Smooth muscle cell of trachea (primary cell): ENCODE measurements around the gene DDX54. TPM values are rescaled to one million over a fixed set of nuclear protein-coding genes. Genes with fewer than 3 reads are reported as not detected.

Source experiments
- total RNA-seq: library from RNA; depleted of rRNA; stranded (reverse); fragments of >200 nt; gene quantifications from 2 replicates; pipeline ENCODE4 v1.2.1, GENCODE V29; 2014

Gene DDX54, protein sequence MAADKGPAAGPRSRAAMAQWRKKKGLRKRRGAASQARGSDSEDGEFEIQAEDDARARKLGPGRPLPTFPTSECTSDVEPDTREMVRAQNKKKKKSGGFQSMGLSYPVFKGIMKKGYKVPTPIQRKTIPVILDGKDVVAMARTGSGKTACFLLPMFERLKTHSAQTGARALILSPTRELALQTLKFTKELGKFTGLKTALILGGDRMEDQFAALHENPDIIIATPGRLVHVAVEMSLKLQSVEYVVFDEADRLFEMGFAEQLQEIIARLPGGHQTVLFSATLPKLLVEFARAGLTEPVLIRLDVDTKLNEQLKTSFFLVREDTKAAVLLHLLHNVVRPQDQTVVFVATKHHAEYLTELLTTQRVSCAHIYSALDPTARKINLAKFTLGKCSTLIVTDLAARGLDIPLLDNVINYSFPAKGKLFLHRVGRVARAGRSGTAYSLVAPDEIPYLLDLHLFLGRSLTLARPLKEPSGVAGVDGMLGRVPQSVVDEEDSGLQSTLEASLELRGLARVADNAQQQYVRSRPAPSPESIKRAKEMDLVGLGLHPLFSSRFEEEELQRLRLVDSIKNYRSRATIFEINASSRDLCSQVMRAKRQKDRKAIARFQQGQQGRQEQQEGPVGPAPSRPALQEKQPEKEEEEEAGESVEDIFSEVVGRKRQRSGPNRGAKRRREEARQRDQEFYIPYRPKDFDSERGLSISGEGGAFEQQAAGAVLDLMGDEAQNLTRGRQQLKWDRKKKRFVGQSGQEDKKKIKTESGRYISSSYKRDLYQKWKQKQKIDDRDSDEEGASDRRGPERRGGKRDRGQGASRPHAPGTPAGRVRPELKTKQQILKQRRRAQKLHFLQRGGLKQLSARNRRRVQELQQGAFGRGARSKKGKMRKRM
- total RNA-seq = 29.8 and 30.3 TPM in 2 replicates

DNA sequence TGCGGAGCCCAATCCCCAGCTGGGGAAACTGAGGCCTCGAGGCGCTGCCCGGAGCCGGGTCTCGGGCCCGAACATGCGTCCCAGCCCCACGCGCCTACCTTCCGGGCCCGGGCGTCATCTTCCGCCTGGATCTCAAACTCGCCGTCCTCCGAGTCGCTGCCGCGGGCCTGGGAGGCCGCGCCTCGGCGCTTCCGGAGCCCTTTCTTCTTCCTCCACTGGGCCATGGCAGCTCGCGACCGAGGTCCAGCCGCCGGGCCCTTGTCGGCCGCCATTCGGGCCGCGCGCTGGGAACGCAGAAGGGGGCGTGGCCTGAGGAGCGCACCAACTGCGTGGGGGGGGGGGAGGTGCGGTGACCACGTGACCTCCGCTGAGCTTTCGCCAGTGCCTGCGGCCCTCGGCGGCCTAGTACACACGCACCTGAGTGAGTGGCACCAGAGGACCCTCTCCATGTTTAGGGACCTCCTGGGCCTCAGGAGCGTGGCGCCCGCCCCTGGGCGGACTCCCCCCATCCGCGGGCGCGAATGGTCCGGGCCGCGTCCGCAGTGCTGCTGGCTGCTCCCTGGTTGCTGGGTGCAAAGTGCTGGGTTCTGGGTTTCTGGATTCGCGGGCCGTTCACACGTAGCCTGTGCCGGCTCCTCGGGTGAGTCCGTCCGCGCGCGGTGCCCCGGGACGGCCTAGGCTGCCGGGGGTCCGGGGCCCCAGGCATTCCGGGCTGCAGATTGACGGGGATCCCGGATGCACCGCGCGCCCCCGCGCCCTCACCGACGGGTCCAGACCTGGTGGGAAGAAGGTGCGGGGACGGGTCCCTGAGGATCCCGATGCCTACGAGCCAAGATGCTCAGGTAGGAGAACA is at the start of gene DDX54, which contains the start of gene RITA1:
Gene DDX54, minus strand, starts transcription at position 299 of the 853 bp plus-strand sequence. Its CDS starts 27 bp downstream, at position 272.
Gene RITA1, plus strand, starts transcription at position 542 of the 853 bp plus-strand sequence. CDS start 1,026 bp downstream, outside the sequence.

DNA sequence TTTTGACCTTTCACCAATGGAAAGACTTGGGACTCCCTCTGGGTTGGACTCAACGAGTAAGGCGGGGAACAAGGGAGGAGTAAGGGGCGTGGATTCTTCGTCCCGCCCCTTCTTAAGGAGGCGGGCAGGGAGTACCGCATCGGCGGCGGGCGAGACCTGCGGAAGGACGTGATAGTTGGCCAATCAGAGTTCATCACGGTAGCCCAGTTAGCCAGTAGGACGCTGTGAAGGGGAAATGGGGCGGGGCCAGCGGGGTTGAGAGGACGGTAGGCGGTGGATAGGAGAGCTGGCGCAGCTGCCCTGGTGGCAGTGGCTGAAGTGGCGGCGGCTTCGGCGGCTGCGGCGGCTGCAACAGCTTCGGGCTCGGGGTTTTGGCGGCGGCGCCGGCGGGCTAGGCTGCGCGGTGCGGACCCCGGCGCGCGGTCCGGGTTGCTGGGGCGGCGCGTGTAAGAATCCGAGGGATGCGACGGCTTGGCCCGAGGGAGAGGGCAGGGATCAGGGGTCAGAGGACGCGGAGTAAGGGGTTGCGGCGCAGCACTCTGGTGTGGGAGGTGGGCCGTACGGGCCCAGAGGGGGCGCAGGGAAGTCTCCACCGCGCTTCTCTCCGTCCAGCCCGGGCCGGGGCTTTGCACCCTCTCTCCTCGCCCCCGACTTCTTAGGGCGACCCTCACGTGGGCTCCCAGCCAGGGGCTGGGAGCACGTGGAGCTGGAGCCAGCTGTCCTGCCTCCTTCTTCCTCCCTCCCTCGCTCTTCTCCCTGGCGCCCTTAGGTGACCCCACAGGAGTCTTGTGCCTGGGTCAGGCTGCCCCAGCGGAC is 36.1 kb upstream of the DDX54 start, which contains the start of gene TPCN1:
Gene TPCN1, plus strand, starts transcription at position 284 of the 816 bp plus-strand sequence. CDS start 5,389 bp downstream, outside the sequence.

DNA sequence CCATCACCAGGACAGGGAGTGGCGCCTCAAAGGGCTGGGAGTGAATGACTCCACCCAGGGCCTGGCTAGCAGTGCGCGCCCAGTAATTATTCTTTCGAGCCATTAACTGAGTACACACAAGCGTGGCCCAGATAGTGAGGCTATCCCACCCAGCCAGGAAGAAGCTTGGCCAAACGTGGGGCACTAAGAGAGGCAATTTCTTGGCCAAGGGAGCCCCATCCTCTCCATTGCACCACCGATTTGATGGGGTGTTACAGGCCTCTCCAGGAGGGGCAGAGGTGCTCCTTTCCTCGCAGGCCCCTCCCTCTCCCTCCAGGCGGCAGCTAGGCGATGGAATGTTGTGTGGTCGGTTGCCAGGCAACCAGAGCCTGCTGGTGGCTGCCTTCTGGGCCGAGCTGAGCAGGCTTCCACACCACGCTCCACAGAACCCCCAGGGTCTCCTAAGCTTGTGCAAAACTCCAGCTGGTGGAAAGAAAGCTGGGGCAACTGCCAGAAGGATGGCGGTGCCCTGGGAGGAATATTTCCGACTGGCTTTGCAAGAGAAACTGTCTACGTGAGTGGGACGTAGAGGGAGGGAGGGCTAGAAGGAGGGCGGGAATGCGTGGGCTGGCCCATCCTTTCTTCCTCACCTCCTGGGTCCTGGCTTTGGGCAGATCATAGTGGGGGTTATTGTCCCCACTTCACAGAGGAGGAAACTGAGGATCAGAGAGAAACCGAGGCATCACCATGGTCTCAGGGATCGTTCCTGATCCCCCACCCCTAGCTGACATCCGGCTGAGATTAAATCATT is 35.7 kb downstream of the DDX54 start, which contains the start of gene CFAP73:
Gene CFAP73, plus strand, starts transcription at position 364 of the 790 bp plus-strand sequence. Its CDS starts 134 bp downstream, at position 498.

DNA sequence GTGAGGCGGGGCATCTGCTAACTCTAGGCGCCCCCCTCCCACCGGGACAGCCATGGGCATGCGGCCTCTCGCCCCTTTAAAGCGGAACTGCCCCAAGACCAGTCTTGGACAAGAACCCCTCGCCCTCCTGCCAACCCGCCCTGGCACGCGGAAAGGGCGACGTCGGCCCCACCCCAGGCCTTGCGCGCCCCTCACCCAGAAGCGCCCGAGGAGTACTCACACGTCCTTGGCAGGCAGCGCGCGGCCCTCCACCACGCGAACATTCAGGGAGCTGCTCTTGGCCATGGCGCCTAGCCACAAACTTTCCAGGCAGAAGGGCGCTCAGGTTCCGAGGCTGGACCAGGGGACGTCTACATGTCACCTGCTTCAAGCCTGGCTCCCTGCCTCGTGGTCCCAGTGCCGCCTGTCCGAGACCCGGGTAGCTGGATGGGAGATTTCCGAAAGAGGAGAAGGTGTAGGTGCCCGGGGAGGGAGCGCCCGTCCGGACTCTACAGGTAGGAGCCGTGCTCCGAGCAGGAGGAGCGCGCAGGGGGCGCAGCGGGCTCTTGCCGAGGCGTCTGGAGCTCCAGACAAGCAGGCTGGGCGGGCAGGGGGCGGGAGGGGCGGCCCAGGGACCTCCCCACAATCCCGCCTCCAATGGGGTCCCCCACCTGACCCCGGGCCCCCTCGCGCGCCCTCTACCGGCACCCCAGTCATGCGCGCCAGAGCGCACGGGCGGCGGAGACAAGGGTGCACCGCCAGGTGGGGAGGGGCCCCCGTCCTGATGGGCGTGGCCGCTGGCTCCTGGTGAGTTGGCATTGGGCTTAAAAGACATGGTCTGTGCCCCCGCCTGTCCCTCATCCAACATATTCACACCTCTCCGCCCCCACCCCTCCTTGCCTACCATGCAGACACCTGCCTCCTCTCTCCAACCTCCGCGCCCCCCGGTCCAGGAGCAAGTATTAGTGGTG is 49.8 kb downstream of the DDX54 start, which contains the start of gene RASAL1:
Gene RASAL1, minus strand, starts transcription at position 584 of the 950 bp plus-strand sequence. Its CDS starts 299 bp downstream, at position 285.

Other genes starting within 250 kb of the DDX54 start
- 5.8 and 16.4 TPM in 2 replicates for gene OAS3, start 247.0 kb downstream of the DDX54 start, total RNA-seq
- 2.9 and 3.3 TPM in 2 replicates for gene OAS2, start 207.0 kb downstream of the DDX54 start, total RNA-seq
- 0.83 TPM in 1 of 2 replicates, not detected in the other for gene DTX1, start 128.7 kb downstream of the DDX54 start, total RNA-seq
- not detected in 2 replicates for gene RASAL1, start 49.7 kb downstream of the DDX54 start, total RNA-seq
- not detected in 2 replicates for gene CFAP73, start 35.8 kb downstream of the DDX54 start, total RNA-seq
- gene RITA1, start 243 bp upstream of the DDX54 start, total RNA-seq = 20.3 and 21.5 TPM in 2 replicates
- 24.4 and 42.5 TPM in 2 replicates for gene TPCN1, start 36.0 kb upstream of the DDX54 start, total RNA-seq
- 24.7 and 37.7 TPM in 2 replicates for gene SLC8B1, start 149.6 kb upstream of the DDX54 start, total RNA-seq
- 59.1 and 102 TPM in 2 replicates for gene PLBD2, start 173.1 kb upstream of the DDX54 start, total RNA-seq
- not detected in 2 replicates for gene SDS, start 218.4 kb upstream of the DDX54 start, total RNA-seq
- 5.8 and 6.1 TPM in 2 replicates for gene SDSL, start 236.9 kb upstream of the DDX54 start, total RNA-seq